NAMALWA (cell line): Measurements from ENCODE around the gene LRRC27.
"Not testable (repeated sequence)": the region's sequence is repeated elsewhere in the genome, so short reads cannot be mapped to it uniquely, and the experiment has no call there.

Source experiments
- DNase-seq: peaks from one replicate; pipeline ENCODE4 v3.0.0-alpha.2; 2015; ENCODE audit warnings: low spot score

Gene LRRC27

GRCh38 chr10:132314881-132315280 lies 17.1 kb upstream of the LRRC27 start:
- DNase-seq = not testable (repeated sequence)

- no peak for DNase-seq
These were observed 15.9 kb upstream of the LRRC27 start for GRCh38 chr10:132316133-132316532.

GRCh38 chr10:132317477-132317876 lies 14.5 kb upstream of the LRRC27 start:
- not testable (repeated sequence) for DNase-seq

- no peak for DNase-seq
These were observed 11.9 kb upstream of the LRRC27 start for GRCh38 chr10:132319853-132320653.

- DNase-seq = no peak
These were observed 11.1 kb upstream of the LRRC27 start for GRCh38 chr10:132320654-132321469.

GRCh38 chr10:132321726-132322125 lies 10.3 kb upstream of the LRRC27 start:
- DNase-seq = no peak

- no peak for DNase-seq
These were observed 9.4 kb upstream of the LRRC27 start for GRCh38 chr10:132322586-132323048.

- no peak for DNase-seq
These were observed 7.8 kb upstream of the LRRC27 start for GRCh38 chr10:132324186-132324585.

- no peak for DNase-seq
These were observed 5.6 kb upstream of the LRRC27 start for GRCh38 chr10:132326344-132326889.

GRCh38 chr10:132326925-132327324 lies 5.1 kb upstream of the LRRC27 start:
- DNase-seq = no peak

GRCh38 chr10:132328106-132328505 lies 3.9 kb upstream of the LRRC27 start:
- DNase-seq = no peak

- DNase-seq = no peak
These were observed 3.3 kb upstream of the LRRC27 start for GRCh38 chr10:132328738-132329137.

- no peak for DNase-seq
These were observed 2.2 kb upstream of the LRRC27 start for GRCh38 chr10:132329565-132330485.

GRCh38 chr10:132330486-132330833 lies 1.5 kb upstream of the LRRC27 start:
- no peak for DNase-seq

- peak; percentile 84 for DNase-seq
These were observed 401 bp downstream of the LRRC27 start for GRCh38 chr10:132332433-132332754.

GRCh38 chr10:132333386-132333785 lies 1.4 kb downstream of the LRRC27 start:
- peak; percentile 19 for DNase-seq

- DNase-seq = no peak
These were observed 2.7 kb downstream of the LRRC27 start for GRCh38 chr10:132334631-132335188.

GRCh38 chr10:132335189-132336063 lies 3.4 kb downstream of the LRRC27 start:
- peak; percentile 99 for DNase-seq

GRCh38 chr10:132336064-132336746 lies 4.2 kb downstream of the LRRC27 start:
- peak; percentile 36 for DNase-seq

GRCh38 chr10:132336919-132337407 lies 5.0 kb downstream of the LRRC27 start:
- peak; percentile 49 for DNase-seq
